ENCODE measurements around the gene LDLR. TPM values are rescaled to one million over a fixed set of nuclear protein-coding genes. Genes with fewer than 3 reads are reported as not detected.
"Not testable (repeated sequence)": the region's sequence is repeated elsewhere in the genome, so short reads cannot be mapped to it uniquely, and the experiment has no call there.

Gene LDLR
- total RNA-seq, 1 donor = 326 TPM

DNA sequence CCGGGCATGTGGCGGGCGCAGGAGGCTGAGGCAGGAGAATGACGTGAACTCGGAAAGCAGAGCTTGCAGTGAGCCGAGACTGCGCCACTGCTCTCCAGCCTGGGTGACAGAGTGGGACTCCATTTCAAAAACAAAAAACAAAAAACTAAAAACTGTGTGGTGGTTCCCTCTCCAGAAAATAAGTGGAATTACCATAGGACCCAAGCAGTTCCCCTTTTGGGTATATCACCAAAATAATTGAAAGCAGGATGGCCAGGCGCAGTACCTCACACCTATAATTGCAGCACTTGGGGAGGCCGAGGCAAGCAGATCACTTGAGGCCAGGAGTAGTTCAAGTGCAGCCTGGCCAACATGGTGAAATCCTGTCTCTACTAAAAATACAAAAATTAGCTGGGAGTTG is 15.7 kb upstream of the LDLR start:
- H3K4me2 ChIP-seq (ENCODE audit: insufficient read depth, low read length) = no peak overlapping the region
- H3K79me2 ChIP-seq (ENCODE audit: insufficient read depth, low read length) = no peaks in the 10 kb centered on the region
- no peak overlapping the region for H3K27ac ChIP-seq (ENCODE audit: low read depth, low read length)
- no peak overlapping the region for H2AFZ ChIP-seq (ENCODE audit: low read length)
- H3K36me3 ChIP-seq (ENCODE audit: insufficient read depth, low read length) = no peaks in the 10 kb centered on the region
- H3K27me3 ChIP-seq (ENCODE audit: insufficient read depth, low read length) = no peaks in the 10 kb centered on the region
- H3K4me1 ChIP-seq (ENCODE audit: insufficient read depth, low read length) = no peaks in the 10 kb centered on the region
- H4K20me1 ChIP-seq (ENCODE audit: insufficient read depth, low read length) = no peaks in the 10 kb centered on the region
- TF ChIP-seq, protein P1, sequence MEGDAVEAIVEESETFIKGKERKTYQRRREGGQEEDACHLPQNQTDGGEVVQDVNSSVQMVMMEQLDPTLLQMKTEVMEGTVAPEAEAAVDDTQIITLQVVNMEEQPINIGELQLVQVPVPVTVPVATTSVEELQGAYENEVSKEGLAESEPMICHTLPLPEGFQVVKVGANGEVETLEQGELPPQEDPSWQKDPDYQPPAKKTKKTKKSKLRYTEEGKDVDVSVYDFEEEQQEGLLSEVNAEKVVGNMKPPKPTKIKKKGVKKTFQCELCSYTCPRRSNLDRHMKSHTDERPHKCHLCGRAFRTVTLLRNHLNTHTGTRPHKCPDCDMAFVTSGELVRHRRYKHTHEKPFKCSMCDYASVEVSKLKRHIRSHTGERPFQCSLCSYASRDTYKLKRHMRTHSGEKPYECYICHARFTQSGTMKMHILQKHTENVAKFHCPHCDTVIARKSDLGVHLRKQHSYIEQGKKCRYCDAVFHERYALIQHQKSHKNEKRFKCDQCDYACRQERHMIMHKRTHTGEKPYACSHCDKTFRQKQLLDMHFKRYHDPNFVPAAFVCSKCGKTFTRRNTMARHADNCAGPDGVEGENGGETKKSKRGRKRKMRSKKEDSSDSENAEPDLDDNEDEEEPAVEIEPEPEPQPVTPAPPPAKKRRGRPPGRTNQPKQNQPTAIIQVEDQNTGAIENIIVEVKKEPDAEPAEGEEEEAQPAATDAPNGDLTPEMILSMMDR (IDR thresholded peaks at IDR 0.05; ENCODE audit: extremely low read depth, low read depth, low read length) = no peak
- H3K4me3 ChIP-seq (ENCODE audit: insufficient read depth, low read length) = no peak overlapping the region
- no peak for DNase-seq (ENCODE audit: insufficient read length, low spot score, missing footprints)
- H3K9me3 ChIP-seq (ENCODE audit: low read depth, low read length) = no peaks in the 10 kb centered on the region

DNA sequence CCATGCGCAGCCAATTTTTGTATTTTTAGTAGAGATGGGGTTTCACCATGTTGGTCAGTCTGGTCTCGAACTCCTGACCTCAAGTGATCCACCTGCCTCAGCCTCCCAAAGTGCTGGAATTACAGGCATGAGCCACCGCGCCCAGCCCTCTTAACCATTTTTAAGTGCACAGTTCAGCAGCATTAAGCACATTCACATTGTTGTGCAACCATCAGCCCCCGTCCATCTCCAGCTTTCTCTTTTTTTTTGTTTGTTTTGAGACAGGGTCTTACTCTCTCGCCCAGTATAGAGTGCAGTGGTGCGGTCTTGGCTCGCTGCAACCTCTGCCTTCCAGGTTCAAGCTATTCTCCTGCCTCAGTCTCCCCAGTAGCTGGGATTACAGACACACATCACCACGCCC is 12.5 kb upstream of the LDLR start:
- H3K79me2 ChIP-seq (ENCODE audit: insufficient read depth, low read length); H3K27ac ChIP-seq (ENCODE audit: low read depth, low read length); H3K4me2 ChIP-seq (ENCODE audit: insufficient read depth, low read length); H3K4me1 ChIP-seq (ENCODE audit: insufficient read depth, low read length); H4K20me1 ChIP-seq (ENCODE audit: insufficient read depth, low read length); H3K4me3 ChIP-seq (ENCODE audit: insufficient read depth, low read length); H3K36me3 ChIP-seq (ENCODE audit: insufficient read depth, low read length); DNase-seq (ENCODE audit: insufficient read length, low spot score, missing footprints); H3K9me3 ChIP-seq (ENCODE audit: low read depth, low read length); H3K27me3 ChIP-seq (ENCODE audit: insufficient read depth, low read length); H2AFZ ChIP-seq (ENCODE audit: low read length): not testable (repeated sequence)

DNA sequence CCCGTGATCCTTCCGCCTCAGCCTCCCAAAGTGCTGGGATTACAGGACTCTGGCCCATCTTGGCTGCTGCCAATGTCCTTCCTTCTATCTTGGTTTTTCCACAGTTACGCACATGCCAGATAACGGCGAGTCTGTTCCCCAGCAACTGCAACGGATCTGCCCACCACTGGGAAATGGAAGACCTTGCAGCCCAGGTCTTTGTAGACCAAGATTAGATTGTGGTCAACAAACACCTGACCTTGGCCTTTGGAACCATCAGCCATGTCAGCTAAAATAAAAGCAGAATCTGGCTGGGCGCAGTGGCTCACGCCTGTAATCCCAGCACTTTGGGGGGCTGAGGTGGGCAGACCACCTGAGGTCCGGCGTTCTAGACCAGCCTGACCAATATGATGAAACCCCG is 10.4 kb upstream of the LDLR start:
- no peaks in the 10 kb centered on the region for H3K79me2 ChIP-seq (ENCODE audit: insufficient read depth, low read length)
- H4K20me1 ChIP-seq (ENCODE audit: insufficient read depth, low read length) = no peaks in the 10 kb centered on the region
- no peak overlapping the region for H3K4me3 ChIP-seq (ENCODE audit: insufficient read depth, low read length)
- no peak overlapping the region for H3K4me2 ChIP-seq (ENCODE audit: insufficient read depth, low read length)
- H3K27ac ChIP-seq (ENCODE audit: low read depth, low read length) = no peak overlapping the region
- H3K9me3 ChIP-seq (ENCODE audit: low read depth, low read length) = no peaks in the 10 kb centered on the region
- DNase-seq (ENCODE audit: insufficient read length, low spot score, missing footprints) = no peak
- TF ChIP-seq, protein P1 (IDR thresholded peaks at IDR 0.05; ENCODE audit: extremely low read depth, low read depth, low read length) = no peak
- H2AFZ ChIP-seq (ENCODE audit: low read length) = no peak overlapping the region
- peaks cover 2% of the 10 kb centered on the region for H3K4me1 ChIP-seq (ENCODE audit: insufficient read depth, low read length)
- no peaks in the 10 kb centered on the region for H3K27me3 ChIP-seq (ENCODE audit: insufficient read depth, low read length)
- H3K36me3 ChIP-seq (ENCODE audit: insufficient read depth, low read length) = no peaks in the 10 kb centered on the region

DNA sequence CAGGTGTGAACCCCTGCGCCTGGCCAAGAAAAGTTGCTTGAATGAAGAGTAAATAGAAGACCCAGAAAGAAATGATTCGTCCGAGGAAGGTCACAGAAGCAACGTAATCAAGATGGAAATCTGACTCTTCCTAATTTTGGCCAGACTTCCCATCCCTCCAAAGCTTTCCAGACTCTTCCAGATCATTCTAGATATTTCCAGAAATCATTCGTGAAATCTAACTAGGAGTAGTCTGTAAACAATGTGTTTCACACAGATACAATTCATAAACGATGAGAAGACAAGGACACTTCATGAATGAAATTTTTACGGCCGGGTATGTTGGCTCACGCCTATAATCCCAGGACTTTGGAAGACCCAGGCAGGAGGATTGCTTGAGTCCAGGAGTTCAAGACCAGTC is 9.3 kb upstream of the LDLR start:
- DNase-seq (ENCODE audit: insufficient read length, low spot score, missing footprints) = peak; percentile 62

More for the DNA sequence above, 9.3 kb upstream of the LDLR start:
- Histone ChIP-seq H3K4me3 (ENCODE audit: insufficient read depth, low read length) (no peak overlapping the region), H3K79me2 (ENCODE audit: insufficient read depth, low read length) (no peaks in the 10 kb centered on the region), H3K4me2 (ENCODE audit: insufficient read depth, low read length) (no peak overlapping the region), H3K27me3 (ENCODE audit: insufficient read depth, low read length) (no peaks in the 10 kb centered on the region), H4K20me1 (ENCODE audit: insufficient read depth, low read length) (no peaks in the 10 kb centered on the region), H2AFZ (ENCODE audit: low read length) (no peak overlapping the region), H3K27ac (ENCODE audit: low read depth, low read length) (no peak overlapping the region), H3K36me3 (ENCODE audit: insufficient read depth, low read length) (no peaks in the 10 kb centered on the region), H3K9me3 (ENCODE audit: low read depth, low read length) (no peaks in the 10 kb centered on the region), H3K4me1 (ENCODE audit: insufficient read depth, low read length) (peaks cover 10% of the 10 kb centered on the region)
- TF ChIP-seq, protein P1 (IDR thresholded peaks at IDR 0.05; ENCODE audit: extremely low read depth, low read depth, low read length) = no peak
